ENCODE measurements around the gene ZBED4.

DNA sequence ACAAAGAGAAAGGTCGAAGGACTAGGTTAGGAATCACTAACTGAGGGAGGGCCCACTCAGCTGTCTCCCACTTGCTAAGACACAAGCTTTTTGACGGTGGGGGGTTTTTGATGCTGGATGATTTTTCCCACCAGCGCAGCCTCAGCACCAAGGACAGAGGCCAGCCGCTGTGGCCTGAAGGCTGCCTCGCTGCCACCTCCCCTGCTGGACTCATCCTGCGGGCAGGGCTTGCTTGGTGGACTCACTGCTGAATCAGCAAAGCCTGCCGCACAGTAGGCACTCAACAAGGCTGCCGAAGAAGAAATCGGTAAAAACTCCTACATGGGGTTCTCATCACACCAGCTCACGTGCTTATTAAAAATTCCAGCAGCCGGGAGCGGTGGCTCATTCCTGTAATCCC lies 62.0 kb downstream of the ZBED4 start:
- TF ChIP-seq, protein P1, sequence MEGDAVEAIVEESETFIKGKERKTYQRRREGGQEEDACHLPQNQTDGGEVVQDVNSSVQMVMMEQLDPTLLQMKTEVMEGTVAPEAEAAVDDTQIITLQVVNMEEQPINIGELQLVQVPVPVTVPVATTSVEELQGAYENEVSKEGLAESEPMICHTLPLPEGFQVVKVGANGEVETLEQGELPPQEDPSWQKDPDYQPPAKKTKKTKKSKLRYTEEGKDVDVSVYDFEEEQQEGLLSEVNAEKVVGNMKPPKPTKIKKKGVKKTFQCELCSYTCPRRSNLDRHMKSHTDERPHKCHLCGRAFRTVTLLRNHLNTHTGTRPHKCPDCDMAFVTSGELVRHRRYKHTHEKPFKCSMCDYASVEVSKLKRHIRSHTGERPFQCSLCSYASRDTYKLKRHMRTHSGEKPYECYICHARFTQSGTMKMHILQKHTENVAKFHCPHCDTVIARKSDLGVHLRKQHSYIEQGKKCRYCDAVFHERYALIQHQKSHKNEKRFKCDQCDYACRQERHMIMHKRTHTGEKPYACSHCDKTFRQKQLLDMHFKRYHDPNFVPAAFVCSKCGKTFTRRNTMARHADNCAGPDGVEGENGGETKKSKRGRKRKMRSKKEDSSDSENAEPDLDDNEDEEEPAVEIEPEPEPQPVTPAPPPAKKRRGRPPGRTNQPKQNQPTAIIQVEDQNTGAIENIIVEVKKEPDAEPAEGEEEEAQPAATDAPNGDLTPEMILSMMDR (IDR thresholded peaks at IDR 0.05): no peak
- no peak for TF ChIP-seq POLR2A (IDR thresholded peaks at IDR 0.05)
